ENCODE measurements around the gene CD200R1.
"Not testable (repeated sequence)": the region's sequence is repeated elsewhere in the genome, so short reads cannot be mapped to it uniquely, and the experiment has no call there.

The CD200R1 gene

GRCh38 chr3:112973325-112974177 lies 1.4 kb downstream of the CD200R1 start:
- peak; percentile 11 for DNase-seq

- DNase-seq = no peak
Measured at GRCh38 chr3:112972158-112972557, 2.7 kb downstream of the CD200R1 start.

DNA sequence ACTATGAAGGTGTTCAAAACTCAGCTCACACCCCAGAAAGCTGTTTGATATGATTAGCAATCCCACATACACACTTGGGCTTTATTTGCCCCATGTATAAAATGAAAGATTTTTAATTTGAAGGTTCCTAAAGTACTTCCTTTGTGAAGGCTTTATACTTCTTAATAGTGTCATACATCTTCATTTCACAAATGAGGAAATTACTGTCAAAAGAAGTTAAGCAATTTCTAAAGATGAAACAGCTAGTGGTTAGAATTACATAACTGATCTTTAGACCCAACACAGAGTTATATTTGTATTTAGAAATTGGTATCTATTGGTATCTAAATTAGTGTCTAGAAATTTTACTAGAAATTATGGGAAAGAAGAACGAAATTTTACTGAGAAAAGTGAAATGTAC lies 7.1 kb downstream of the CD200R1 start:
- no peak for DNase-seq

DNA sequence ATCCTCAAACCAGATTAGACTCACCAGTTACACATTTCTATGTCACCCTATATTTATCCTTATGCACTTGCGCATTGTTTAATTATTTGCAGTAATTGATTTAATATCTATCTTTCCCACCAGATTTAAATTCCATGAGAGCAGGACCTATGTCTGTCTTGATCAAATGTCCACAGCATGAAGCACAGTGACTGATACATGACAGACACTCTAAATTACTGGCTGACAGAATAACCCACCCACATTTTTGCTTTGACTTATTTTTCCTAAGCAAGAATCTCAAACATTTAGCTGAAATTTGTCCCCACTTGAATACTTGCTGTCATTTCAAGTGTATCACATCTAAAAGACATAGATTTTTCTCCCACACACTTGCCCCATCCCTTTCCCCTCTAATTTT lies 7.5 kb downstream of the CD200R1 start:
- no peak for DNase-seq

DNA sequence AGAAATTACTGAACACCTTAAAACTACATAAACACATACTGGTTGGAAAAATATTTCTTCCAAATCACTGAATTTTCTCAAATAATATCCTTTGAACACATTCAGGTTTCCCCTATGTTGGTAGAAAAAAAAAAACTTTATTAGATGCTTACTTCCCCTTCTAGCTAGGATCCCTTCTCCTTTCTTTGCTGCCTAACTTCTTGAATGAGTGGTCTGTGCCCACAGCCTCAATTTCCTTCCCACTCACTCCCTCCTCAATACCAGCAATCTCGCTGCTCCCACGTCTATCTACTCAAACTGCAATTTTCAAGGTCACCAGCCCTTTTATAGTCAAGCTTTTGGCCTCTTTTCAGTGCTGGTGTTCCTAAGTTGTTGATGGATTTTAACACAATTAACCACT lies 8.3 kb downstream of the CD200R1 start:
- no peak for DNase-seq

DNA sequence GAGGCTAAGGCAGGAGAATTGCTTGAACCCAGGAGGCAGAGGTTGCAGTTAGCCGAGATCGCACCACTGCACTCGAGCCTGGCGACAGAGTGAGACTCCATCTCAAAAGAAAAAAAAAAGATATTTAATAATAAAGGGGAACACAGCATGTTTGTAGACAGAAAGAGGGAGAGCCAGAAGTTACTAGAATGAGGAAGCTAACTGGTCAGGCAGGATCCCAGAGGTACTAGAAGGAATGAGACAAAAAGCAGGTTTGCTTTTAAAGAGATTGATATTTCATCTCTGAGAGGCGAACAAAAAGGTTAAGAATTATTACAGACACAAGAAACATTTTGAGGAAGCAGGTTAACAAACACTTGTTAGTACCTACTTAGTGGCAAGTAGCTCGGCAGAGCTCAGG lies 9.2 kb downstream of the CD200R1 start:
- no peak for DNase-seq

- no peak for DNase-seq
Measured at GRCh38 chr3:112963683-112964082, 11.2 kb downstream of the CD200R1 start.

GRCh38 chr3:112958811-112959560 lies 15.9 kb downstream of the CD200R1 start:
- DNase-seq = no peak

DNA sequence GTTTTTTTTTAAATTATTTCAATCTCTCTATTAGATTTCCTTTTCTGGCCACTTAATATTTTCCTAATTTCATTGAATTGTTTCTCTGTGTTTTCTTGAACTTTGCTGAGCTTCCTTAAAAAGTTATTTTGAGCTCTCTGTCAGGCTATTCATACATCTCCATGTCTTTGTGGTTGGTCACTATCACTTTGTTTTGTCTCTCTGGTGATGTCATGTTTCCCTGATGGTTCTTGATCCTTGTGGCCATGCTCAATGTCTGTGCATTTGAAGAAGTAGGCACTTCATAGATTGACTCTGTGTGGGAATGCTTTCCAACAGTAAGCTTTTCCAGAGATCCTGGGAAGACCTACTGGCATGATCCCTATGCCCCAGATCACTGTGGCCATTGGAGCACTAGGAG lies 18.6 kb downstream of the CD200R1 start:
- DNase-seq = no peak

- DNase-seq = no peak
Measured at GRCh38 chr3:112948346-112948838, 26.5 kb downstream of the CD200R1 start.

DNA sequence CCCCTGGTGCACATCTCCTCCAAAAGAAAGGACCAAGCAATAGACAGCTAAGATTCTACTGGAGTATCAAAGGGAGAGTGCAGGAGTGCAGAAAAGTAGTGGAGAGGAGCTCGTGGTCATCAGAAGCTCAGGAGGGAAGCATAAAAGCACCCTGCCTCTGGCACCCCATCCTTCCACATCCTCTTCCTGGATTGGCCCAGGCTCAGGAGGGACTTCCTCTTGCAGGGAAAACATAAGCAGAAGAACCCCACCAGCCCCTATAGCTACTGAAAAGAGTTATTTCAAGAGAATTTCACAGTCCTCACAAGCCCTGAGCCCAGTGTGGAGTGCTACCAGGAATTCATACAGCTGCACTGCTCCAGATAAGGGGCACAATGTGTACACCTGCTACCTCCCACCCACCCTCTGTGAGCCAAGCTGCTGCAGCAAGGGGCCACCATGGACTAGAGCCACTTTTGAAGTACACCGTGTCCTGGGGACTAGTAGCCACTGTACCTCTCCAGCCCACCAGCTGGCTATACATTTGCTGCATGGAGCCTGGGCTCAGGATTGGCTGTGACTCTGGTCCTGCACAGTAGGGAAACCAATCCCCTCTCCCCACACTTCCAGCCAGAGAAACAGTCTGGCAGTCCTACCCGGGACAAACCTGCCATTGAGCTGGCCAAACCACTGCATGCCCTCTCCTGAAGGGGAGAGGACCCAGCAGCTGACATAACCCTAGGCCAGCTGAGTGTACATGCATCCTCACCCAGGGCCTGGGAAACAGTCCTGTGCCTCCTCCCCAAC lies 43.0 kb downstream of the CD200R1 start:
- DNase-seq = no peak

- DNase-seq = no peak
Measured at GRCh38 chr3:112930771-112931170, 44.1 kb downstream of the CD200R1 start.

DNA sequence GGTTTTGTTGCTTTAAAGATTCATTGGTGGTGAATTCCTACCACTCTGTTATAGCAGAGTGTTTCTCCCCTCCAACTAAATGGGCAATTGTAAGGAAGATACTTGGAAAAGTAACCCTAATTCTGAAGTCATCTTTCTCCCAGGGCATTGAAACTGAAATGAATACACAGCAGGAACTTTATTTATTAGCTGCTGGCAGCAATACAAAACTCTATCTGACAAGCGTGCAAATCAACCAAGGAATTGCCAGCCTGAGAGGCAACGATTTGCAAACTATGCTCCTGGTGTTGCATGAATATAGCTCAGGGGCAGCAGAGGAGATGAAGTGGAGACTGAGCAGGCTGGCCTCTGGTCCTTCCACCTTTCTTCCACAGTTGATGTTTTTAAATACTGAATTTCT lies 48.9 kb downstream of the CD200R1 start:
- no peak for DNase-seq

DNA sequence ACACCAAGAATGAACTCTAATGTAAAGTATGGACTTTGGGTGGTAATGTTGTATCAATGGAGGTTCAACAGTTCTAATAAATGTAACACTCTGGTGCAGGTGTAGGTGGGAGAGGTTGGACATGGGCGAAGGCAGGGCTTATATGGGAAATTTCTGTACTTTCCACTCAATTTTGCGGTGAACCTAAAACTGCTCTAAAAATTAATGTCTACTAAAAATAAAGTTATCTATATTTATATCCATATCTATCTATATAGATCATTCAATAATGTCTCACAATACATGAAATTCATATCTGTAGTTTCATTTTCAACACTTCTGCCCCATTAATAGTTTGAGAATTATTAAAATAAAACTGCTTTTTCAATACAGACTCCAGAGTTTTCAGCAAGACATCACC lies 49.3 kb downstream of the CD200R1 start:
- DNase-seq = no peak

DNA sequence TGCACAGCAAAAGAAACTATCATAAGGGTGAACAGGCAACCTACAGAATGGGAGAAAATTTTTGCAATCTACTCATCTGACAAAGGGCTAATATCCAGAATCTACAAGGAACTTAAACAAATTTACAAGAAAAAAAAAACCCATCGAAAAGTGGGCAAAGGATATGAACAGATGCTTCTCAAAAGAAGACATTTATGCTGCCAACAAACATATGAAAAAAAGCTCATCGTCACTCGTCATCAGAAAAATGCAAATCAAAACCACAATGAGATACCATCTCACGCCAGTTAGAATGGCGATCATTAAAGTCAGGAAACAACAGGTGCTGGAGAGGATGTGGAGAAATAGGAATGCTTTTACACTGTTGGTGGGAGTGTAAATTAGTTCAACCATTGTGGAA lies 55.4 kb downstream of the CD200R1 start:
- DNase-seq = not testable (repeated sequence)

DNA sequence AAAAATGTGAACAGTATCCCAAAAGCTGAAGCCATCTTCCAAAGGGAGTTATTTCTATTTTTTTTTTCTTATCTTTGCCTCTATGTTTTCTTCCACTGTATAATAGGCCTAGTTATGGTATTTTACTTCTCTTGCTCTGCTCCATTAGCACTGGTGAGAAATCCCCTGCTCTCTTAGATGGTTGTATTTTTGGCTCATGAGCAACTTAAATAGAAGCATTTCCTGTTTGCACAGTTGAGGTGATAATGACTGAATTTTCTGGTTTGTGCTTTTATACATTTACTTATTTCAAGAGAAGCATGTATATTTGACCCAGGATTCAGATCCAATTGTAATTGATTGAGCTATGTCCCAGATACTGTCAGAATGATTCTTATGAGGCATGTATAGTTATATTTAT lies 66.7 kb downstream of the CD200R1 start:
- DNase-seq = no peak

DNA sequence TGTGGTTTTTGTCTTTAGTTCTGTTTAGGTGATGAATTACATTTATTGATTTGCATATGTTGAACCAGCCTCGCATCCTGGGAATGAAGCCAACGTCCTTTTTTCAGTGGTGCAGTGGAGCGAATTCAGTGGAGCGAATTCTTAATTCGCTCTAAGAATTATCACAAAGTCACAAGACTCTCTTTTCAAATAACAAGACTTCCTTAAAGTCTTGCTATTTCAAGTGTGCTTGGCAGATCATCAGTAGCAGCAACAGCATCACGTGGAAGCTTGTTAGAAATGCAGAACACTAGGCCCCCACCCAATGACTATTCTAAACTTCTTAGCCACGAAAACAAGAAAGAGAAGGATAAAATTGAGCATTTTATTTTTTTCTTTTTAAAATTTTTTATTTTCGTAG lies 70.1 kb downstream of the CD200R1 start:
- no peak for DNase-seq

DNA sequence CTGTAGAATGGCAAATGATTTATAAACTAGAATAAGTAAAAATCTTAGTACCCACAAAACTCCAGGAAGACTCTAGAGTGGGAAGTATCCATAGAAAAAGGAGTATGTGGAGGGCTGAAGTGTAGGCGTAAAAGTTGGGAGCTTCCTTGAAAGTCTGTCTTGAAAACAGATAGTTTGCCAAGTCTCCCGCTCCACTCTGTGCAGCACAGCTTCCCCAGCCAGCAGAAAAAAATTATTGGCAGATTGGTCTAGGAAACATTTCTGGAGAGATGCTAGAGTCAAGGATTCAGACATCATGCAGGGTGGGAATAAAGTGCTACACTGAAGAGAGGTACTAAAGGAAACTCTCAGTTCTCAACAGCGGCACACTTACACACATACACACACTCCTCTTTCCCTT lies 74.8 kb downstream of the CD200R1 start:
- no peak for DNase-seq

DNA sequence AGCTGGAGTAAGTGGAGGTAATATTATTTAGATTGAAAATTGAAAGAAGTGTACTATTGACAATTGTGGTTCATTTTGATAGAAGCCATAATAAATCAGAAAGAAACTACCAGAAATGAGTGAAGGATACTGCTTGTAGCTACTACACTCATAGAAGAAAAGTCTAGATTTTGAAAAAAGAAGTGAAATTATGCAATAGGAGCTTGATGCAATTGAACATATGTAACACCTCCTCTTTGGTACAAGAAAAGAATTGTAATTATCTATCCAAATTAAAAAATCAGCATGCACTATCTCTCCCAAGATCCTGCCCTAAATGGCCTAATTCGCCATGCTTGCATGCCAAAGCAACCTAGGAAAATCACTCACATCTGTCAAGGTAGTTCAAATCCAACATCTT lies 77.1 kb downstream of the CD200R1 start:
- DNase-seq = no peak

DNA sequence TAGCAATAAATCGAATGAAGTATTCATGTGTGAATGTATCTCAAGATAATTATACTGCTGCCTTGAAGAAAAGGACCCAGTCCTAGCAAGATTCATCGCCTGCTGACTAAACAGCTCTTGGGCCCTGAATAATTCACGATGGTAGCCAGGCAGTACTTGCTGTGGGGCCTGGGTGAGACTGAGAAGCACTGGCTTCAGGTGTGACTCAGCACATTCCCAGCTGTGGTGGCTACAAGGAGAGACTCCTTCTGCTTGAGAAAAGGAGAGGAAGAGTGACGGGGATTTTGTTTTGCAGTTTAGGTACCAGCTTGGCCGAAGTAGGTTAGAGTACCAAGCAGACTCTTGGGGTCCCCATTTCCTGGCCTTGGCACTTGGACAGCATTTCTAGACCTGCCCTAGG lies 80.6 kb downstream of the CD200R1 start:
- no peak for DNase-seq

DNA sequence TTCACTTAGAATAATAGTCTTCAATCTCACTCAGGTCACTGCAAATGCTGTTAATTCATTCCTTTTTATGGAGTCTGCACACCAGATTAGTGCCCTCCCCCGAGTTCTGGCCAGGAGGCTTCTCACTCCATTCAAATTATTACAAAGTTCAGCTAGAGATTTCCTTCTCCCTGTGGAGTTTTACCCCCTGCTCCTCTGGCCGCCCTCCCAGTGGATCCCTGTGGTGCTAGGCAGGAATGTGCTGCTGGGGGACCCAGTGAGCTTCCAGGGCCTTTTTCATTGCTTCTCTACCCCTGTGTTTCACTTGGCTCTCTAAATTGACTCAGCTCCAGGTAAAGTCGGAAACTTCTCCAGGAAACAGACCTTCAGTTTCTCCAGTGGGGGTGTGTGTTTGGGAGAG lies 85.5 kb downstream of the CD200R1 start:
- no peak for DNase-seq

GRCh38 chr3:112888381-112889085 lies 86.4 kb downstream of the CD200R1 start:
- no peak for DNase-seq

Data from CD4-positive, alpha-beta T cell treated with Interferon gamma for 1 hour (primary cell).